H9 (cell line): Measurements from ENCODE around the gene CA11. TPM values are rescaled to one million over a fixed set of nuclear protein-coding genes. Genes with fewer than 3 reads are reported as not detected.

ENCODE experiments used
- DNase-seq: peaks from one replicate; pipeline ENCODE4 v3.0.0-alpha.2; 2017
- H2AFZ ChIP-seq: one replicate; pipeline ENCODE4 v1.6.1; 2013; ENCODE audit warnings: mild to moderate bottlenecking, low read length, control low read depth, moderate library complexity
- H2AK5ac ChIP-seq: 2 replicates; pipeline ENCODE4 v1.6.1; 2013; ENCODE audit warnings: low read length, control low read depth, mixed read lengths; ENCODE audit not compliant: insufficient read length
- H2BK120ac ChIP-seq: one replicate; pipeline ENCODE4 v1.6.1; 2013; ENCODE audit warnings: low read depth, mild to moderate bottlenecking, low read length, control low read depth, inconsistent platforms; ENCODE audit not compliant: poor library complexity, severe bottlenecking
- H2BK12ac ChIP-seq: 2 replicates; pipeline ENCODE4 v1.6.1; 2013; ENCODE audit warnings: low read length, control low read depth, mixed read lengths, low read depth; ENCODE audit not compliant: insufficient read length
- H2BK15ac ChIP-seq: 2 replicates; pipeline ENCODE4 v1.6.1; 2013; ENCODE audit warnings: low read depth, low read length, control low read depth
- H2BK20ac ChIP-seq: one replicate; pipeline ENCODE4 v1.6.1; 2013; ENCODE audit warnings: low read depth, mild to moderate bottlenecking, low read length, control low read depth, inconsistent platforms; ENCODE audit not compliant: poor library complexity, severe bottlenecking
- H2BK5ac ChIP-seq: 2 replicates; pipeline ENCODE4 v1.6.1; 2013; ENCODE audit warnings: low read length, control low read depth, mixed read lengths; ENCODE audit not compliant: insufficient read length
- H3K14ac ChIP-seq: 2 replicates; pipeline ENCODE4 v1.6.1; 2013; ENCODE audit warnings: low read length, control low read depth; ENCODE audit not compliant: insufficient read depth
- H3K18ac ChIP-seq: 2 replicates; pipeline ENCODE4 v1.6.1; 2013; ENCODE audit warnings: low read depth, mild to moderate bottlenecking, mixed read lengths, low read length, control low read depth; ENCODE audit not compliant: insufficient read length
- H3K23ac ChIP-seq: 2 replicates; pipeline ENCODE4 v1.6.1; 2013; ENCODE audit warnings: low read length, control low read depth, mixed read lengths, low read depth; ENCODE audit not compliant: insufficient read length
- H3K23me2 ChIP-seq: 2 replicates; pipeline ENCODE4 v1.6.1; 2013; ENCODE audit warnings: low read depth, mild to moderate bottlenecking, mixed read lengths, low read length, control low read depth; ENCODE audit not compliant: insufficient read length, poor library complexity, severe bottlenecking
- H3K27ac ChIP-seq: 2 replicates; pipeline ENCODE4 v1.5.1; 2013; ENCODE audit warnings: low read length, control low read depth, mixed read lengths, low read depth; ENCODE audit not compliant: insufficient read length
- H3K27me3 ChIP-seq: 2 replicates; pipeline ENCODE4 v1.6.1; 2013; ENCODE audit warnings: low read length, control low read depth, inconsistent platforms; ENCODE audit not compliant: insufficient read depth
- H3K4ac ChIP-seq: 2 replicates; pipeline ENCODE4 v1.6.1; 2013; ENCODE audit warnings: low read depth, mild to moderate bottlenecking, control low read depth, inconsistent platforms, low read length, moderate library complexity
- H3K4me1 ChIP-seq: 2 replicates; pipeline ENCODE4 v1.6.1; 2013; ENCODE audit warnings: low read length, control low read depth, inconsistent platforms; ENCODE audit not compliant: insufficient read depth
- H3K4me2 ChIP-seq: 2 replicates; pipeline ENCODE4 v1.6.1; 2013; ENCODE audit warnings: low read length, control low read depth, mixed read lengths; ENCODE audit not compliant: insufficient read length, insufficient read depth
- H3K56ac ChIP-seq: 2 replicates; pipeline ENCODE4 v1.6.1; 2013; ENCODE audit warnings: low read depth, mild to moderate bottlenecking, mixed read lengths, low read length, control low read depth; ENCODE audit not compliant: insufficient read length
- H3K79me1 ChIP-seq: 2 replicates; pipeline ENCODE4 v1.6.1; 2013; ENCODE audit warnings: low read depth, mild to moderate bottlenecking, moderate library complexity, low read length, control low read depth, inconsistent platforms; ENCODE audit not compliant: insufficient read depth, poor library complexity, severe bottlenecking
- H3K79me2 ChIP-seq: 2 replicates; pipeline ENCODE4 v1.6.1; 2013; ENCODE audit warnings: low read length, control low read depth, inconsistent platforms; ENCODE audit not compliant: insufficient read depth
- H3K9ac ChIP-seq: 2 replicates; pipeline ENCODE4 v1.6.1; 2013; ENCODE audit warnings: low read length, control low read depth, mixed read lengths; ENCODE audit not compliant: insufficient read length; ENCODE audit errors: extremely low read depth
- H3K9me3 ChIP-seq: one replicate; pipeline ENCODE4 v1.6.1; 2013; ENCODE audit warnings: low read depth, low read length, inconsistent platforms; ENCODE audit not compliant: control insufficient read depth
- H3T11ph ChIP-seq: one replicate; pipeline ENCODE4 v1.6.1; 2013; ENCODE audit warnings: mild to moderate bottlenecking, low read length, control low read depth, inconsistent platforms
- H4K20me1 ChIP-seq: one replicate; pipeline ENCODE4 v1.6.1; 2013; ENCODE audit not compliant: control insufficient read depth, insufficient read length, insufficient read depth
- H4K5ac ChIP-seq: 2 replicates; pipeline ENCODE4 v1.6.1; 2013; ENCODE audit warnings: low read depth, mild to moderate bottlenecking, mixed read lengths, low read length, control low read depth; ENCODE audit not compliant: insufficient read length
- H4K8ac ChIP-seq: replicated peaks from 2 replicates; pipeline ENCODE4 v1.6.1; 2013; ENCODE audit warnings: low read length, control low read depth, mixed read lengths, low read depth; ENCODE audit not compliant: insufficient read length
- H4K91ac ChIP-seq: 2 replicates; pipeline ENCODE4 v1.6.1; 2013; ENCODE audit warnings: low read depth, mild to moderate bottlenecking, moderate library complexity, mixed read lengths, low read length, control low read depth; ENCODE audit not compliant: insufficient read length
- H3K27ac Mint-ChIP-seq, 3 experiments: 2 replicates in 2 of 3; 3 replicates in 1 of 3; pipeline ENCODE4 v1.8.0; 2020 to 2021; ENCODE audit warnings: mixed read lengths in 3 of 3, mild to moderate bottlenecking in 1 of 3, moderate library complexity in 1 of 3
- H3K27me3 Mint-ChIP-seq: 2 replicates; pipeline ENCODE4 v1.8.0; 2021; ENCODE audit warnings: low read depth, mild to moderate bottlenecking, moderate library complexity, mixed read lengths
- H3K36me3 Mint-ChIP-seq, 3 experiments: 2 replicates in 2 of 3; 3 replicates in 1 of 3; pipeline ENCODE4 v1.8.0; 2020 to 2021; ENCODE audit warnings: low read depth in 3 of 3, mixed read lengths in 3 of 3; ENCODE audit not compliant: insufficient read depth in 1 of 3
- H3K4me1 Mint-ChIP-seq, 2 experiments: 2 replicates each; pipeline ENCODE4 v1.8.0; 2020; ENCODE audit warnings: mixed read lengths in 2 of 2
- H3K4me3 Mint-ChIP-seq, 2 experiments: 2 replicates in 1 of 2; 3 replicates in 1 of 2; pipeline ENCODE4 v1.8.0; 2020 to 2021; ENCODE audit warnings: mild to moderate bottlenecking in 2 of 2, mixed read lengths in 2 of 2, moderate library complexity in 1 of 2
- H3K9me3 Mint-ChIP-seq, 2 experiments: 2 replicates in 1 of 2; 3 replicates in 1 of 2; pipeline ENCODE4 v1.8.0; 2020; ENCODE audit warnings: mild to moderate bottlenecking in 2 of 2, mixed read lengths in 2 of 2, moderate library complexity in 1 of 2
- WGBS: extraction: QIAGEN DNeasy Blood & Tissue Kit; methylation state at CpG from one replicate; pipeline ENCODE4 v1.1.7; 2013; ENCODE audit warnings: missing lambda C conversion rate, low lambda C conversion rate, mixed read lengths; ENCODE audit not compliant: insufficient read length; ENCODE audit errors: extremely low coverage; 5-methylcytosine and 5-hydroxymethylcytosine counted together
- total RNA-seq: library from RNA; stranded (reverse); gene quantifications from 2 replicates; pipeline ENCODE4 v1.2.1, GENCODE V29; 2021
- TF ChIP-seq, protein P1 (sequence below): fragments of 200-600 bp; sonication (generic); conservative IDR thresholded peaks from 3 replicates; pipeline ENCODE4 v1.8.0; 2021; ENCODE audit warnings: antibody characterized with exemption, mild to moderate bottlenecking

CA11 gene
- total RNA-seq, 1 experiment from 2014 or later: 107 TPM

DNA sequence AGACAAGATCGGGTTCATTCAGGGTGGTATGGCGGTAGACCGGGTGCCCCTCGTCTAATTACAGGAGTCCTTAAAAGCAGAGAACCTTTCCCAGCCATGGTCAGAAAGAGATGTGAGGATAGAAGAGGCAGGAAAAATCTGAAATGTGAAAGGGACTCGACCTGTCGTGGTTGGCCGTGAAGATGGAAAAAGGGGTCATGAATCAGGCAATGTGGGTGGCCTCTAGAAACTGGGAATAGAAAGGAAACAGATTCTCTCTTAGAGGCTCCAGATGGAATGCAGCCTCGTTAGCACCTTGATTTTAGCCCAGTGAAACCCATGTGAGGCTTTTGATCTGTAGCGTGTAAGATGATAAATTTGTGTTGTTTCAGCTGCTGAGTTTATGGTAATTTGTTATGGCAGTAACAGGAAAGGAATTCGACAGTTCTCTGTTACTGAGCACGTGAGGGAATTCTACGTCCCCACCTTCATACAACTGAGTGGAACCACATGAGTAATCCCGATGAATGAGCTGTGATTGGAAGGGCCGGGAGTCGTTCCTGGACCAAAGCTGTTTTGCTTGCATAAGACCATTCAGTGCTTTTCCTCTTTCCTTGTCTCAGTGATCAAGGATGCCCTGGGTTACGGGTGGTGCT is 11.0 kb upstream of the CA11 start:
- H2BK12ac ChIP-seq: no peak overlapping the region
- H3K4me1 ChIP-seq: no peaks in the 10 kb centered on the region
- no peaks in the 10 kb centered on the region for H3K79me2 ChIP-seq
- no peak overlapping the region for H2BK120ac ChIP-seq
- no peaks in the 10 kb centered on the region for H3K27me3 ChIP-seq
- H3K27ac Mint-ChIP-seq: 0 out of 7 replicates have a peak overlapping the region, but pooled peaks of 1 of the 3 experiments have one; percentile 0
- H2BK15ac ChIP-seq: no peak overlapping the region
- H2BK20ac ChIP-seq: no peak overlapping the region
- no peak overlapping the region for H3K9ac ChIP-seq
- peaks cover 16 to 20% of the 10 kb centered on the region in 2 experiments for H3K4me1 Mint-ChIP-seq
- WGBS: no CpG with 5 or more reads among the region's 16 CpGs
- no peak overlapping the region for H3K23ac ChIP-seq
- H4K8ac ChIP-seq: no peak overlapping the region
- no peak overlapping the region for H3K4ac ChIP-seq
- H3K36me3 Mint-ChIP-seq: peaks cover 0 to 6% (median 5%) of the 10 kb centered on the region in 3 experiments; a peak in 2 of 7 replicates
- no peaks in the 10 kb centered on the region for H4K20me1 ChIP-seq
- H2BK5ac ChIP-seq: no peak overlapping the region
- H3K14ac ChIP-seq: no peak overlapping the region
- no peak overlapping the region for H2AFZ ChIP-seq
- peaks cover 13% of the 10 kb centered on the region for H3K27me3 Mint-ChIP-seq
- no peak for DNase-seq
- H3K4me3 Mint-ChIP-seq: no peak overlapping the region
- H3K18ac ChIP-seq: no peak overlapping the region
- no peak overlapping the region for H3K4me2 ChIP-seq
- H3K27ac ChIP-seq: no peak overlapping the region
- H3K23me2 ChIP-seq: no peaks in the 10 kb centered on the region
- H3K56ac ChIP-seq: no peak overlapping the region
- no peaks in the 10 kb centered on the region for H3K79me1 ChIP-seq
- H3K9me3 Mint-ChIP-seq: peaks cover 5 to 6% of the 10 kb centered on the region in 2 experiments; a peak in 3 of 5 replicates
- H3K9me3 ChIP-seq: no peaks in the 10 kb centered on the region
- H2AK5ac ChIP-seq: no peak overlapping the region
- TF ChIP-seq, protein P1, sequence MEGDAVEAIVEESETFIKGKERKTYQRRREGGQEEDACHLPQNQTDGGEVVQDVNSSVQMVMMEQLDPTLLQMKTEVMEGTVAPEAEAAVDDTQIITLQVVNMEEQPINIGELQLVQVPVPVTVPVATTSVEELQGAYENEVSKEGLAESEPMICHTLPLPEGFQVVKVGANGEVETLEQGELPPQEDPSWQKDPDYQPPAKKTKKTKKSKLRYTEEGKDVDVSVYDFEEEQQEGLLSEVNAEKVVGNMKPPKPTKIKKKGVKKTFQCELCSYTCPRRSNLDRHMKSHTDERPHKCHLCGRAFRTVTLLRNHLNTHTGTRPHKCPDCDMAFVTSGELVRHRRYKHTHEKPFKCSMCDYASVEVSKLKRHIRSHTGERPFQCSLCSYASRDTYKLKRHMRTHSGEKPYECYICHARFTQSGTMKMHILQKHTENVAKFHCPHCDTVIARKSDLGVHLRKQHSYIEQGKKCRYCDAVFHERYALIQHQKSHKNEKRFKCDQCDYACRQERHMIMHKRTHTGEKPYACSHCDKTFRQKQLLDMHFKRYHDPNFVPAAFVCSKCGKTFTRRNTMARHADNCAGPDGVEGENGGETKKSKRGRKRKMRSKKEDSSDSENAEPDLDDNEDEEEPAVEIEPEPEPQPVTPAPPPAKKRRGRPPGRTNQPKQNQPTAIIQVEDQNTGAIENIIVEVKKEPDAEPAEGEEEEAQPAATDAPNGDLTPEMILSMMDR: no peak
- no peak overlapping the region for H4K91ac ChIP-seq
- no peak overlapping the region for H4K5ac ChIP-seq
- H3T11ph ChIP-seq: no peak overlapping the region
